ENCODE results near the gene RNF39.

- no peak for TF ChIP-seq POLR2A (IDR thresholded peaks at IDR 0.05)
- TF ChIP-seq, protein P1, sequence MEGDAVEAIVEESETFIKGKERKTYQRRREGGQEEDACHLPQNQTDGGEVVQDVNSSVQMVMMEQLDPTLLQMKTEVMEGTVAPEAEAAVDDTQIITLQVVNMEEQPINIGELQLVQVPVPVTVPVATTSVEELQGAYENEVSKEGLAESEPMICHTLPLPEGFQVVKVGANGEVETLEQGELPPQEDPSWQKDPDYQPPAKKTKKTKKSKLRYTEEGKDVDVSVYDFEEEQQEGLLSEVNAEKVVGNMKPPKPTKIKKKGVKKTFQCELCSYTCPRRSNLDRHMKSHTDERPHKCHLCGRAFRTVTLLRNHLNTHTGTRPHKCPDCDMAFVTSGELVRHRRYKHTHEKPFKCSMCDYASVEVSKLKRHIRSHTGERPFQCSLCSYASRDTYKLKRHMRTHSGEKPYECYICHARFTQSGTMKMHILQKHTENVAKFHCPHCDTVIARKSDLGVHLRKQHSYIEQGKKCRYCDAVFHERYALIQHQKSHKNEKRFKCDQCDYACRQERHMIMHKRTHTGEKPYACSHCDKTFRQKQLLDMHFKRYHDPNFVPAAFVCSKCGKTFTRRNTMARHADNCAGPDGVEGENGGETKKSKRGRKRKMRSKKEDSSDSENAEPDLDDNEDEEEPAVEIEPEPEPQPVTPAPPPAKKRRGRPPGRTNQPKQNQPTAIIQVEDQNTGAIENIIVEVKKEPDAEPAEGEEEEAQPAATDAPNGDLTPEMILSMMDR (IDR thresholded peaks at IDR 0.05), result no peak
Measured at GRCh38 chr6:30077218-30077617, 1.6 kb upstream of the RNF39 start.
